Measurements from ENCODE around the gene LFNG.

LFNG gene

DNA sequence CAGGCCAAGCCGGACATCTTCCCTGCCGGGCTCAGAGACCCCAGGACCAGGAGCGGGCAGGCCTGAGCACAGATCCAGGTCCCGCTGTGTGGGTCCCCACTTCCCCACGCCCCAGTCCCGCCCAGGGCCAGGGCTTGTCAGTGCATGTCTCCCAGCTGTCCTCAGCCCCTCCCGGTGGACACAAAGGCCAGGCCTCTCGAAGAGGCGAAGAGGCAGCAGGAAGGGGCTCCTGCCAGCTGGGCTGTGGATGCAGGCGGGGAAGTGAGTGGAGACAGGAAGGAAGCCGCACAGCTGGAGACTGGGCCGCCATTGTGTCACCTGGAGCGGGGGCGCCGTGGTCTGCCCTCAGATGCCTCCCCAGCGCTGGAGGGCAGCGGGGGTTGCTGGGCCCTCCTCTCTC is 48.2 kb upstream of the LFNG start:
- H3K79me2 ChIP-seq (ENCODE audit: low read length): no peaks in the 10 kb centered on the region
- H3K27me3 ChIP-seq (ENCODE audit: low read depth, low read length): 0 out of 2 replicates have a peak, but pooled peaks cover 3% of the 10 kb centered on the region
- H3K27ac ChIP-seq (ENCODE audit: low read length): no peak overlapping the region
- no peaks in the 10 kb centered on the region for H4K20me1 ChIP-seq (ENCODE audit: insufficient read depth, low read length)
- H3K36me3 ChIP-seq (replicated peaks; ENCODE audit: low read depth, low read length): no peaks in the 10 kb centered on the region
- TF ChIP-seq EZH2phosphoT487 (IDR thresholded peaks at IDR 0.05; ENCODE audit: low read depth): no peak
- TF ChIP-seq, protein P1, sequence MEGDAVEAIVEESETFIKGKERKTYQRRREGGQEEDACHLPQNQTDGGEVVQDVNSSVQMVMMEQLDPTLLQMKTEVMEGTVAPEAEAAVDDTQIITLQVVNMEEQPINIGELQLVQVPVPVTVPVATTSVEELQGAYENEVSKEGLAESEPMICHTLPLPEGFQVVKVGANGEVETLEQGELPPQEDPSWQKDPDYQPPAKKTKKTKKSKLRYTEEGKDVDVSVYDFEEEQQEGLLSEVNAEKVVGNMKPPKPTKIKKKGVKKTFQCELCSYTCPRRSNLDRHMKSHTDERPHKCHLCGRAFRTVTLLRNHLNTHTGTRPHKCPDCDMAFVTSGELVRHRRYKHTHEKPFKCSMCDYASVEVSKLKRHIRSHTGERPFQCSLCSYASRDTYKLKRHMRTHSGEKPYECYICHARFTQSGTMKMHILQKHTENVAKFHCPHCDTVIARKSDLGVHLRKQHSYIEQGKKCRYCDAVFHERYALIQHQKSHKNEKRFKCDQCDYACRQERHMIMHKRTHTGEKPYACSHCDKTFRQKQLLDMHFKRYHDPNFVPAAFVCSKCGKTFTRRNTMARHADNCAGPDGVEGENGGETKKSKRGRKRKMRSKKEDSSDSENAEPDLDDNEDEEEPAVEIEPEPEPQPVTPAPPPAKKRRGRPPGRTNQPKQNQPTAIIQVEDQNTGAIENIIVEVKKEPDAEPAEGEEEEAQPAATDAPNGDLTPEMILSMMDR (IDR thresholded peaks at IDR 0.05; ENCODE audit: low read depth, low read length): no peak
- no peak overlapping the region for H2AFZ ChIP-seq (ENCODE audit: low read depth, low read length)
- no peaks in the 10 kb centered on the region for H3K4me1 ChIP-seq (ENCODE audit: low read length)
- H3K4me3 ChIP-seq (ENCODE audit: low read length): no peak overlapping the region
- no peak overlapping the region for H3K4me2 ChIP-seq (ENCODE audit: low read length)
- H3K9me3 ChIP-seq (ENCODE audit: insufficient read depth, low read length): no peaks in the 10 kb centered on the region
- no peak overlapping the region for H3K9ac ChIP-seq (ENCODE audit: low read length)

DNA sequence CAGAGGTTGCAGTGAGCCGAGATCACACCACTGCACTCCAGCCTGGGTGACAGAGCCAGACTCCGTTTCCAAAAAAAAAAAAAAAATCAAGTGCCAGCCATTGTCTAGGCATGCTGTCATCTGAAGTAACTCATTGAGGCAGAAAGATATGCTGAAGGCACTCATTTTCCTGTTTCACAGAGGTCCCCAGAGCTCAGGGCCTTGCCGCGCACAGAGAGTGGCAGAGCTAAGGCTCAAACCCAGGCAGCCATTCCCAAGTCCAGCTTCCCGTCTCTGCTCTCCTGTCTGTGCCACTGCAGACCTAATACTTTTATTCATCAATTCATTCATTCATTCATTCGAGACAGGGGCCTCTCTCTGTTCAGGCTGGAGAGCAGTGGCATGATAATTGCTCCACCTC is 46.8 kb upstream of the LFNG start:
- H3K27ac ChIP-seq (ENCODE audit: low read length): no peak overlapping the region
- no peaks in the 10 kb centered on the region for H3K36me3 ChIP-seq (replicated peaks; ENCODE audit: low read depth, low read length)
- no peak overlapping the region for H3K4me2 ChIP-seq (ENCODE audit: low read length)
- H3K4me1 ChIP-seq (ENCODE audit: low read length): no peaks in the 10 kb centered on the region
- TF ChIP-seq, protein P1 (IDR thresholded peaks at IDR 0.05; ENCODE audit: low read depth, low read length): no peak
- TF ChIP-seq EZH2phosphoT487 (IDR thresholded peaks at IDR 0.05; ENCODE audit: low read depth): no peak
- H3K9me3 ChIP-seq (ENCODE audit: insufficient read depth, low read length): no peaks in the 10 kb centered on the region
- no peak overlapping the region for H3K9ac ChIP-seq (ENCODE audit: low read length)
- H3K27me3 ChIP-seq (ENCODE audit: low read depth, low read length): 0 out of 2 replicates have a peak, but pooled peaks cover 3% of the 10 kb centered on the region
- H3K4me3 ChIP-seq (ENCODE audit: low read length): no peak overlapping the region
- no peaks in the 10 kb centered on the region for H3K79me2 ChIP-seq (ENCODE audit: low read length)
- no peak overlapping the region for H2AFZ ChIP-seq (ENCODE audit: low read depth, low read length)
- no peaks in the 10 kb centered on the region for H4K20me1 ChIP-seq (ENCODE audit: insufficient read depth, low read length)

DNA sequence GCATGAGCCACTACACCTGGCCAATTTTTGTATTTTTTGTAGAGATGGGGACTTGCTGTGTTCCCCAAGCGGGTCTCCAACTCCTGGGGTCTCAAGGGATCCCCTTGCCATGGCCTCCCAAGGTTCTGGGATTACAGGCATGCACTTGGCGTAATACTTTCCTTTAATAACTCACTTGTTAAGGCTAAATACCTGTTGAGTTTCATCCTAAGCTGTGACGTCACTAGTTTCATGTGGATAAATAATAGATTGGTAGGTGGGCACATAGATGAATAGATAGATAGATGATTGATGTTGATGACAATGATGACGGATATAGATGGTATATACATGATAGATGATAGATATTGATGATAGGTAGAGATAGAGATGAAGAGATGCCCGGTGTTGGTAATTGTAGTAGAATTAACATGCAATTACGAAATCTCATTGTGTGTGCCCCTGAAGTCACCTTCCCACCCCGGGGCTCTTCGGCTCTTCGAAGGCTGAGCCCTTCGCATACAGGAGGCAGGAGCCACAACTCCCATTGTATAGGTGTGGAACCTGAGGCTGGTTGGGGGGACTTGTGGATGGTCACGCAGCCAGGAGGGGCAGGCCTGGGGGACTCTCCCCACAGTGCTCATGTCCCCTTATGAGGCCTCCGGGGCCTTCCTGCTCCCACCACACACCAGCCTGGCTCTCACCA is 45.9 kb upstream of the LFNG start:
- Histone ChIP-seq H3K9me3 (ENCODE audit: insufficient read depth, low read length) (no peaks in the 10 kb centered on the region), H3K79me2 (ENCODE audit: low read length) (no peaks in the 10 kb centered on the region), H3K4me1 (ENCODE audit: low read length) (no peaks in the 10 kb centered on the region), H3K9ac (ENCODE audit: low read length) (no peak overlapping the region), H3K4me2 (ENCODE audit: low read length) (no peak overlapping the region), H3K36me3 (replicated peaks; ENCODE audit: low read depth, low read length) (no peaks in the 10 kb centered on the region), H3K4me3 (ENCODE audit: low read length) (no peak overlapping the region), H3K27me3 (ENCODE audit: low read depth, low read length) (0 out of 2 replicates have a peak, but pooled peaks cover 3% of the 10 kb centered on the region), H3K27ac (ENCODE audit: low read length) (no peak overlapping the region), H2AFZ (ENCODE audit: low read depth, low read length) (no peak overlapping the region), H4K20me1 (ENCODE audit: insufficient read depth, low read length) (no peaks in the 10 kb centered on the region)
- no peak for TF ChIP-seq EZH2phosphoT487 (IDR thresholded peaks at IDR 0.05; ENCODE audit: low read depth)
- TF ChIP-seq, protein P1 (IDR thresholded peaks at IDR 0.05; ENCODE audit: low read depth, low read length): no peak

DNA sequence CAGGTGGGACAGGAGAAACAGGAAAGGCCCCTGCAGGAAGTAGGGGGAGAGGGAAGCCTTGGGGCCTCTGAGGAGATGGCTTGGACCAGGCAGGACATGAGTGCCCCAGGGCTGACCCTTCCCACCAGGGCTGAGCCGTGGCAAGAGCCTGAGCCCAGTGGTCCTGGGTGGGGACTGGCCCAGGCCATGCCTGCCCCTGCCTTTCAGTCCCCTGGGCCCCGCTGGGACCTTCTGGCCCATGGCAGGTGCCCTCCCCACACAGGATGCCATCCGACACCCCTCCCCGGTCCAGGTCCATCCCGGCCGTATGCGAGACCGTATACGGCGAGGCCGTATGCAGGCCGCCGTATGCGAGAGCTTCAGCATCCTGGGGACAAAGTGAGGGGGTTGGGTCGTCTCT is 45.4 kb upstream of the LFNG start:
- H3K4me1 ChIP-seq (ENCODE audit: low read length): no peaks in the 10 kb centered on the region
- H3K9me3 ChIP-seq (ENCODE audit: insufficient read depth, low read length): no peaks in the 10 kb centered on the region
- H3K4me3 ChIP-seq (ENCODE audit: low read length): no peak overlapping the region
- H3K36me3 ChIP-seq (replicated peaks; ENCODE audit: low read depth, low read length): no peaks in the 10 kb centered on the region
- H3K27me3 ChIP-seq (ENCODE audit: low read depth, low read length): 0 out of 2 replicates have a peak, but pooled peaks cover 3% of the 10 kb centered on the region
- no peaks in the 10 kb centered on the region for H3K79me2 ChIP-seq (ENCODE audit: low read length)
- H2AFZ ChIP-seq (ENCODE audit: low read depth, low read length): no peak overlapping the region
- no peak overlapping the region for H3K27ac ChIP-seq (ENCODE audit: low read length)
- no peaks in the 10 kb centered on the region for H4K20me1 ChIP-seq (ENCODE audit: insufficient read depth, low read length)
- no peak overlapping the region for H3K4me2 ChIP-seq (ENCODE audit: low read length)
- TF ChIP-seq, protein P1 (IDR thresholded peaks at IDR 0.05; ENCODE audit: low read depth, low read length): no peak
- no peak for TF ChIP-seq EZH2phosphoT487 (IDR thresholded peaks at IDR 0.05; ENCODE audit: low read depth)
- no peak overlapping the region for H3K9ac ChIP-seq (ENCODE audit: low read length)
